Measurements from ENCODE around the gene ADGB. TPM values are rescaled to one million over a fixed set of nuclear protein-coding genes. Genes with fewer than 3 reads are reported as not detected.
"Not testable (repeated sequence)": the region's sequence is repeated elsewhere in the genome, so short reads cannot be mapped to it uniquely, and the experiment has no call there.

ADGB gene
- total RNA-seq, 1 donor from 2014 or later, result not detected

DNA sequence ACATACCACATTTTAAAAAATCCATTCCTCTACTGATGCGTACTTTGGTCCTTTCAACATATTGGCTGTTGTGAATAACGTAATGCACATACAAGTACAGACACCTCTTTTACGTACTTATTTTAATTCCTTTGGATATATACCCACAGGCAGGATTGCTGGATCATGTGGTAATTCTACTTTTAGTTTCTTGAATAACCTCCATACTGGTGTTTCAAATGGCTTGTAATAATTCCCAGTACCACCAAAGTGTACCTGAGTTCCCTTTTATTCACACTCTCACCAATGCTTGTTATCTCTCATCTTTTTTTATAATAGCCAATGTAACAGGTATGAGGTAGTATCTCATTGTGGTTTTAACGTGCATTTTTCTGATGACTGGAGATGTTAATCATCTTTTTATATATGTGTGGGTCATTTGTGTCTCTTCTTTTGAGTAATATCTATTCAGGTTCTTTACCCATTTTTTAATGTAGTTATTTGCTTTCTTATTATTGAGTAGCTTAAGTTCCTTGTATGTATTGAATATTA, 191.9 kb downstream of the ADGB start:
- Histone ChIP-seq H3K9me3 (ENCODE audit: insufficient read depth, low read depth, low read length) (peaks cover 3% of the 10 kb centered on the region), H3K79me2 (ENCODE audit: insufficient read depth, low read length) (no peaks in the 10 kb centered on the region), H3K9ac (ENCODE audit: low read length) (no peak overlapping the region), H3K4me1 (ENCODE audit: insufficient read depth, low read length) (no peaks in the 10 kb centered on the region), H3K4me3 (ENCODE audit: insufficient read depth, low read depth, low read length) (no peak overlapping the region), H4K20me1 (ENCODE audit: insufficient read depth, low read length) (no peaks in the 10 kb centered on the region), H3K27me3 (ENCODE audit: insufficient read depth, low read length) (no peaks in the 10 kb centered on the region), H3K36me3 (ENCODE audit: insufficient read depth, low read length) (no peaks in the 10 kb centered on the region), H3K27ac (ENCODE audit: low read depth, low read length) (no peak overlapping the region), H3K4me2 (ENCODE audit: low read length) (no peak overlapping the region), H2AFZ (ENCODE audit: low read depth, low read length) (no peak overlapping the region)
- H3K36me3 Mint-ChIP-seq (ENCODE audit: low read depth, unreplicated experiment), result no peaks in the 10 kb centered on the region
- H3K4me1 Mint-ChIP-seq (ENCODE audit: low read depth, unreplicated experiment), result peaks cover 2% of the 10 kb centered on the region
- H3K27me3 Mint-ChIP-seq (ENCODE audit: low read depth, unreplicated experiment), result no peaks in the 10 kb centered on the region
- no peak overlapping the region for H3K27ac Mint-ChIP-seq (ENCODE audit: unreplicated experiment)
- TF ChIP-seq EZH2 (IDR thresholded peaks at IDR 0.05; ENCODE audit: insufficient read depth, low read length), result no peak
- TF ChIP-seq, protein P1, sequence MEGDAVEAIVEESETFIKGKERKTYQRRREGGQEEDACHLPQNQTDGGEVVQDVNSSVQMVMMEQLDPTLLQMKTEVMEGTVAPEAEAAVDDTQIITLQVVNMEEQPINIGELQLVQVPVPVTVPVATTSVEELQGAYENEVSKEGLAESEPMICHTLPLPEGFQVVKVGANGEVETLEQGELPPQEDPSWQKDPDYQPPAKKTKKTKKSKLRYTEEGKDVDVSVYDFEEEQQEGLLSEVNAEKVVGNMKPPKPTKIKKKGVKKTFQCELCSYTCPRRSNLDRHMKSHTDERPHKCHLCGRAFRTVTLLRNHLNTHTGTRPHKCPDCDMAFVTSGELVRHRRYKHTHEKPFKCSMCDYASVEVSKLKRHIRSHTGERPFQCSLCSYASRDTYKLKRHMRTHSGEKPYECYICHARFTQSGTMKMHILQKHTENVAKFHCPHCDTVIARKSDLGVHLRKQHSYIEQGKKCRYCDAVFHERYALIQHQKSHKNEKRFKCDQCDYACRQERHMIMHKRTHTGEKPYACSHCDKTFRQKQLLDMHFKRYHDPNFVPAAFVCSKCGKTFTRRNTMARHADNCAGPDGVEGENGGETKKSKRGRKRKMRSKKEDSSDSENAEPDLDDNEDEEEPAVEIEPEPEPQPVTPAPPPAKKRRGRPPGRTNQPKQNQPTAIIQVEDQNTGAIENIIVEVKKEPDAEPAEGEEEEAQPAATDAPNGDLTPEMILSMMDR (IDR thresholded peaks at IDR 0.05; ENCODE audit: insufficient read depth, low read depth, low read length), result no peak
- no peak for FAIRE-seq
- no peak overlapping the region for H3K4me3 Mint-ChIP-seq (ENCODE audit: unreplicated experiment)
- peaks cover 9% of the 10 kb centered on the region for H3K9me3 Mint-ChIP-seq (ENCODE audit: unreplicated experiment)
- DNase-seq (ENCODE audit: low read depth), result no peak

DNA sequence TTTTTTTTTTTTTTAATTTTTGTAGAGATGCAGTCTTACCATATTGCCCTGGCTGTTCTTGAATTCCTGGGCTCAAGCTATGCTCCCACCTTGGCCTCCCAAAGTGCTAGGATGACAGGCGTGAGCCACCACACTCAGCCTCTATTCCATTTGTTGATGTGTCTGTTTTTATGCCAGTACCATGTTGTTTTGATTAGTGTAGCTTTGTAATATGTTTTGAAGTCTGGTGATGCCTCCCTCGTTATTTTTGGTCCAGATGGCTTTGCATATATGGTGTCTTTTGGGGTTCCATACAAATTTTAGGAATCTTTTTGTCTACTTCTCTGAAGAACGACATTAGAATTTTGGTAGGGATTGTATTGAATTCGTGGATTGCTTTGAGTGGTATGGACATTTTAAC, 193.2 kb downstream of the ADGB start:
- H4K20me1 ChIP-seq (ENCODE audit: insufficient read depth, low read length), result no peaks in the 10 kb centered on the region
- no peaks in the 10 kb centered on the region for H3K36me3 ChIP-seq (ENCODE audit: insufficient read depth, low read length)
- H2AFZ ChIP-seq (ENCODE audit: low read depth, low read length), result no peak overlapping the region
- TF ChIP-seq, protein P1 (IDR thresholded peaks at IDR 0.05; ENCODE audit: insufficient read depth, low read depth, low read length), result no peak
- TF ChIP-seq EZH2 (IDR thresholded peaks at IDR 0.05; ENCODE audit: insufficient read depth, low read length), result no peak
- no peak for DNase-seq (ENCODE audit: low read depth)
- no peak overlapping the region for H3K27ac ChIP-seq (ENCODE audit: low read depth, low read length)
- H3K9me3 ChIP-seq (ENCODE audit: insufficient read depth, low read depth, low read length), result peaks cover 3% of the 10 kb centered on the region
- Mint-ChIP-seq H3K4me3 (ENCODE audit: unreplicated experiment) (no peak overlapping the region), H3K9me3 (ENCODE audit: unreplicated experiment) (peaks cover 14% of the 10 kb centered on the region), H3K4me1 (ENCODE audit: low read depth, unreplicated experiment) (peaks cover 2% of the 10 kb centered on the region), H3K36me3 (ENCODE audit: low read depth, unreplicated experiment) (no peaks in the 10 kb centered on the region), H3K27ac (ENCODE audit: unreplicated experiment) (no peak overlapping the region), H3K27me3 (ENCODE audit: low read depth, unreplicated experiment) (no peaks in the 10 kb centered on the region)
- no peak overlapping the region for H3K4me3 ChIP-seq (ENCODE audit: insufficient read depth, low read depth, low read length)
- no peaks in the 10 kb centered on the region for H3K4me1 ChIP-seq (ENCODE audit: insufficient read depth, low read length)
- H3K27me3 ChIP-seq (ENCODE audit: insufficient read depth, low read length), result no peaks in the 10 kb centered on the region
- no peak for FAIRE-seq
- H3K9ac ChIP-seq (ENCODE audit: low read length), result no peak overlapping the region
- no peak overlapping the region for H3K4me2 ChIP-seq (ENCODE audit: low read length)
- H3K79me2 ChIP-seq (ENCODE audit: insufficient read depth, low read length), result no peaks in the 10 kb centered on the region

DNA sequence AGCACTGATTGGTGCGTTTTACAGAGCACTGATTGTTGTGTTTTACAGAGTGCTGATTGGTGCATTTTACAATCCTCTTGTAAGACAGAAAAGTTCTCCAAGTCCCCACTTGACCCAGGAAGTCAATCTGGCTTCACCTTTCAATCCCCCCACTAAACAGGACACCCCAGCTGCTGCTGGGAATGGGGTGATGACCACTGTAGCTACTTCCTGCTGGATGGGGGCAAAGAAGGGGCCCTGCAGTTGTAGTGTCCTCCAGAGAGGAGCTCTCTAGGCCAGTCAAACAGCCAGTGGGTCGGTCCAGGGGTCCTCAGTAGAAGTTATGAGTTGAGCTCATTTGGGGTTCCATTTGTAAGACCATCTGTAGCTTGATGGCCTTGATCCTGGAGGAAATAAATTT, 194.4 kb downstream of the ADGB start:
- not testable (repeated sequence) for DNase-seq (ENCODE audit: low read depth); FAIRE-seq; H3K4me2 ChIP-seq (ENCODE audit: low read length); H3K4me3 Mint-ChIP-seq (ENCODE audit: unreplicated experiment); H3K27ac Mint-ChIP-seq (ENCODE audit: unreplicated experiment); H3K27ac ChIP-seq (ENCODE audit: low read depth, low read length); H4K20me1 ChIP-seq (ENCODE audit: insufficient read depth, low read length); H3K36me3 ChIP-seq (ENCODE audit: insufficient read depth, low read length); H3K27me3 Mint-ChIP-seq (ENCODE audit: low read depth, unreplicated experiment); H3K4me3 ChIP-seq (ENCODE audit: insufficient read depth, low read depth, low read length); H3K4me1 Mint-ChIP-seq (ENCODE audit: low read depth, unreplicated experiment); H3K79me2 ChIP-seq (ENCODE audit: insufficient read depth, low read length); H3K27me3 ChIP-seq (ENCODE audit: insufficient read depth, low read length); H3K4me1 ChIP-seq (ENCODE audit: insufficient read depth, low read length); H2AFZ ChIP-seq (ENCODE audit: low read depth, low read length); H3K36me3 Mint-ChIP-seq (ENCODE audit: low read depth, unreplicated experiment); H3K9me3 ChIP-seq (ENCODE audit: insufficient read depth, low read depth, low read length); H3K9ac ChIP-seq (ENCODE audit: low read length)
- H3K9me3 Mint-ChIP-seq (ENCODE audit: unreplicated experiment), result peaks cover 14% of the 10 kb centered on the region
